GM12892 (cell line): ENCODE results near the gene KIAA1671.

Experiments
- DNase-seq: peaks from one replicate; pipeline ENCODE4 v3.0.0; 2011; ENCODE audit not compliant: insufficient read length
- FAIRE-seq: peaks from 2 replicates; lab custom pipeline; 2011; peaks lifted over from hg19 to GRCh38; lab: Jason Lieb, UNC
- POLR2A ChIP-seq: IDR thresholded peaks from 2 replicates; pipeline ENCODE4 v1.6.1; 2011; ENCODE audit warnings: low read depth, low read length, control low read depth
- POLR2AphosphoS5 ChIP-seq: IDR thresholded peaks from 2 replicates; pipeline ENCODE4 v1.6.1; 2011; ENCODE audit warnings: low read depth, low read length, control low read depth
- TAF1 ChIP-seq: IDR thresholded peaks from 2 replicates; pipeline ENCODE4 v1.6.1; 2011; ENCODE audit warnings: low read depth, mild to moderate bottlenecking, control low read depth, low read length, borderline replicate concordance

The KIAA1671 gene

GRCh38 chr22:25067851-25068421 is 115.4 kb downstream of the KIAA1671 start:
- no peak for TF ChIP-seq POLR2A
- no peak for TF ChIP-seq POLR2AphosphoS5
- no peak for TF ChIP-seq TAF1
- FAIRE-seq = no peak

GRCh38 chr22:25068707-25069106 is 116.2 kb downstream of the KIAA1671 start:
- TF ChIP-seq POLR2AphosphoS5 (no peak), POLR2A (no peak), TAF1 (no peak)
- DNase-seq = no peak
- FAIRE-seq = no peak

More at GRCh38 chr22:25067851-25068421, 115.4 kb downstream of the KIAA1671 start:
- DNase-seq = no peak

- no peak for FAIRE-seq
- TF ChIP-seq POLR2A = no peak
- no peak for TF ChIP-seq POLR2AphosphoS5
- TF ChIP-seq TAF1 = no peak
- DNase-seq = no peak
These were observed 116.9 kb downstream of the KIAA1671 start for GRCh38 chr22:25069426-25069757.

- FAIRE-seq (no peak), DNase-seq (no peak)
These were observed 117.4 kb downstream of the KIAA1671 start for GRCh38 chr22:25069758-25070481.

GRCh38 chr22:25070956-25071355 is 118.4 kb downstream of the KIAA1671 start:
- no peak for FAIRE-seq
- no peak for DNase-seq
- TF ChIP-seq POLR2AphosphoS5 (no peak), TAF1 (no peak), POLR2A (no peak)

More at GRCh38 chr22:25069758-25070481, 117.4 kb downstream of the KIAA1671 start:
- TF ChIP-seq TAF1 (no peak), POLR2AphosphoS5 (no peak), POLR2A (no peak)

GRCh38 chr22:25071720-25072119 is 119.2 kb downstream of the KIAA1671 start:
- TF ChIP-seq POLR2A (no peak), TAF1 (no peak)
- FAIRE-seq = no peak
- DNase-seq = no peak

GRCh38 chr22:25072406-25072805 is 119.9 kb downstream of the KIAA1671 start:
- TF ChIP-seq TAF1 (no peak), POLR2AphosphoS5 (no peak), POLR2A (no peak)
- DNase-seq (no peak), FAIRE-seq (no peak)

GRCh38 chr22:25076336-25076735 is 123.8 kb downstream of the KIAA1671 start:
- FAIRE-seq (no peak), DNase-seq (no peak)
- TF ChIP-seq POLR2AphosphoS5 = no peak
- no peak for TF ChIP-seq POLR2A
- TF ChIP-seq TAF1 = no peak

GRCh38 chr22:25077056-25077455 is 124.5 kb downstream of the KIAA1671 start:
- DNase-seq (no peak), FAIRE-seq (no peak)

GRCh38 chr22:25077964-25078363 is 125.4 kb downstream of the KIAA1671 start:
- FAIRE-seq = no peak
- no peak for TF ChIP-seq POLR2AphosphoS5
- no peak for TF ChIP-seq POLR2A
- TF ChIP-seq TAF1 = no peak
- DNase-seq = no peak

More at GRCh38 chr22:25077056-25077455, 124.5 kb downstream of the KIAA1671 start:
- TF ChIP-seq TAF1 (no peak), POLR2AphosphoS5 (no peak), POLR2A (no peak)

- DNase-seq (no peak), FAIRE-seq (no peak)
- TF ChIP-seq POLR2AphosphoS5 (no peak), POLR2A (no peak), TAF1 (no peak)
These were observed 126.1 kb downstream of the KIAA1671 start for GRCh38 chr22:25078591-25078990.

GRCh38 chr22:25080855-25081254 is 128.3 kb downstream of the KIAA1671 start:
- no peak for FAIRE-seq
- no peak for TF ChIP-seq POLR2A
- TF ChIP-seq TAF1 = no peak
- TF ChIP-seq POLR2AphosphoS5 = no peak
- DNase-seq = no peak
